H1 (cell line): Measurements from ENCODE around the gene SPRED1. TPM values are rescaled to one million over a fixed set of nuclear protein-coding genes. Genes with fewer than 3 reads are reported as not detected.

ENCODE experiments used
- ASH2L ChIP-seq: fragments of 200-600, 300-600 bp; sonication (generic); IDR thresholded peaks from one replicate; pipeline ENCODE4 v1.7.1; 2017; ENCODE audit warnings: low read length
- CHD7 ChIP-seq: fragments of 300-600 bp; sonication (generic); IDR thresholded peaks from 2 replicates; pipeline ENCODE4 v1.7.1; 2012; ENCODE audit warnings: low read length, moderate library complexity, mild to moderate bottlenecking, inconsistent platforms; ENCODE audit not compliant: insufficient replicate concordance
- KDM1A ChIP-seq: fragments of 200-600, 300-600 bp; sonication (generic); IDR thresholded peaks from 2 replicates; pipeline ENCODE4 v1.7.1; 2016; ENCODE audit warnings: mild to moderate bottlenecking, low read length, borderline replicate concordance
- KDM5A ChIP-seq: fragments of 200-600 bp; IDR thresholded peaks from 2 replicates; pipeline ENCODE4 v1.7.1; 2012; ENCODE audit warnings: mild to moderate bottlenecking, low read length, inconsistent platforms, mixed read lengths
- POLR2AphosphoS5 ChIP-seq: IDR thresholded peaks from 2 replicates; pipeline ENCODE4 v1.6.1; 2011; ENCODE audit warnings: low read depth, low read length
- POU5F1 ChIP-seq: IDR thresholded peaks from 2 replicates; pipeline ENCODE4 v1.6.1; 2011; ENCODE audit warnings: low read depth, mild to moderate bottlenecking, low read length, moderate library complexity
- SRF ChIP-seq: IDR thresholded peaks from 2 replicates; pipeline ENCODE4 v1.6.1; 2011; ENCODE audit warnings: mild to moderate bottlenecking, low read depth, low read length, moderate library complexity
- polyA plus RNA-seq, 7 experiments: library from polyadenylated mRNA; depleted of rRNA in 3 of 7; stranded (reverse) in 5 of 7; unstranded in 2 of 7; fragments of >200 nt in 5 of 7; fragments of 200-250 nt in 2 of 7; gene quantifications; 1 replicate in 5 of 7; 2 replicates in 1 of 7; 4 replicates in 1 of 7; pipeline versions ENCODE4 v1.2.1 to v1.2.3, GENCODE V29; 2011 to 2013; ENCODE audit warnings: missing spikeins in 2 of 7, mixed read lengths in 2 of 7
- total RNA-seq: library from RNA; stranded (reverse); fragmentation: NEBNext Ultra II Directional; extraction: Animal tissue kit (Norgen Biotek cat#: 25700); gene quantifications from 2 replicates; pipeline ENCODE4 v1.2.1, GENCODE V29; 2021

SPRED1 gene
- total and polyA plus RNA-seq, 2 of the 8 experiments (the other 6 are each of a cell fraction or from before 2014, with no cell fraction given) = 5.5 to 30.3 TPM

- TF ChIP-seq CHD7 = no peak
- no peak for TF ChIP-seq KDM1A
- TF ChIP-seq POU5F1 = no peak
- no peak for TF ChIP-seq KDM5A
- no peak for TF ChIP-seq SRF
- TF ChIP-seq POLR2AphosphoS5 = no peak
- no peak for TF ChIP-seq ASH2L
Measured at GRCh38 chr15:38308797-38309196, 56.2 kb downstream of the SPRED1 start (continued).
